GM06990 (cell line): ENCODE data around the gene RAB11FIP4.

Source experiments
- DNase-seq: peaks from one replicate; pipeline ENCODE4 v3.0.0-alpha.2; 2011; ENCODE audit not compliant: insufficient read length; ENCODE audit errors: extremely low read depth
- H3K27me3 ChIP-seq: replicated peaks from 2 replicates; pipeline ENCODE4 v1.6.0; 2011; ENCODE audit warnings: low read length; ENCODE audit not compliant: control insufficient read depth, insufficient read depth
- H3K36me3 ChIP-seq: 2 replicates; pipeline ENCODE4 v1.5.1; 2011; ENCODE audit warnings: low read length; ENCODE audit not compliant: control insufficient read depth, insufficient read depth
- H3K4me3 ChIP-seq: replicated peaks from 2 replicates; pipeline ENCODE4 v1.5.1; 2011; ENCODE audit warnings: low read depth, mild to moderate bottlenecking, control low read depth, low read length
- TF ChIP-seq, protein P1 (sequence below): IDR thresholded peaks from 2 replicates; pipeline ENCODE4 v1.5.1; 2011; ENCODE audit warnings: low read length, control low read depth, mild to moderate bottlenecking, inconsistent platforms; ENCODE audit not compliant: insufficient read depth, poor library complexity, severe bottlenecking

RAB11FIP4 gene

DNA sequence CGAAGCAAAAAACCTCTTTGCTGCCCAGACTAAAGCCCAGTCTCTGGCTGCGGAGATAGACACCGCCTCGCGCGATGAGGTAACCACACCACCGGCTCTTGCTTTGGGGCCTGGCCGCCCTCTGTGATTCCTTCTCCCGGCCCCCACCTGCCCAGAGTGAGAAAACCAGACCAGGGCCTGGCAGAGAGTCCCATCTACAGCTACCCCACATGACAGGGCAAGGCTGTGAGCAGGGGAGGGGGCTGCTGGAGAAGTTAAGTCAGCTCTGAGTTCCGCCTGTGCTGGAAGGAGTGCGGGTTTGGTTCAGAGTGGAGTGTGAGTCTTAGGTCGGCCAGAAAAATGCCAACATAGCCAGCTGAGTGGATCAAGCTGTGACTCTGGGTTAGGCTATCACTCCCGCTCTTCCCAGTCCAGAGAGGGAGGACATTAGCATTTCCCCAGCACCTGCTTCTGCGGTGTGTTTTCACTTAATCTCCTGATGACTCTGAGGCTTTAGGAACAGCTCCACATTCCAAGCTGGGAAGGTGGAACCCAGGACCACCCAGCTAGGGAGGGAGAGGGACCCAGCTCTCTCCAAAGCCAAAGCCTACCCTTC is 139.0 kb downstream of the RAB11FIP4 start:
- Histone ChIP-seq H3K27me3 (no peaks in the 10 kb centered on the region; the same call in 1 of the 2 replicates), H3K36me3 (peaks cover 5% of the 10 kb centered on the region), H3K4me3 (no peak overlapping the region)
- TF ChIP-seq, protein P1, sequence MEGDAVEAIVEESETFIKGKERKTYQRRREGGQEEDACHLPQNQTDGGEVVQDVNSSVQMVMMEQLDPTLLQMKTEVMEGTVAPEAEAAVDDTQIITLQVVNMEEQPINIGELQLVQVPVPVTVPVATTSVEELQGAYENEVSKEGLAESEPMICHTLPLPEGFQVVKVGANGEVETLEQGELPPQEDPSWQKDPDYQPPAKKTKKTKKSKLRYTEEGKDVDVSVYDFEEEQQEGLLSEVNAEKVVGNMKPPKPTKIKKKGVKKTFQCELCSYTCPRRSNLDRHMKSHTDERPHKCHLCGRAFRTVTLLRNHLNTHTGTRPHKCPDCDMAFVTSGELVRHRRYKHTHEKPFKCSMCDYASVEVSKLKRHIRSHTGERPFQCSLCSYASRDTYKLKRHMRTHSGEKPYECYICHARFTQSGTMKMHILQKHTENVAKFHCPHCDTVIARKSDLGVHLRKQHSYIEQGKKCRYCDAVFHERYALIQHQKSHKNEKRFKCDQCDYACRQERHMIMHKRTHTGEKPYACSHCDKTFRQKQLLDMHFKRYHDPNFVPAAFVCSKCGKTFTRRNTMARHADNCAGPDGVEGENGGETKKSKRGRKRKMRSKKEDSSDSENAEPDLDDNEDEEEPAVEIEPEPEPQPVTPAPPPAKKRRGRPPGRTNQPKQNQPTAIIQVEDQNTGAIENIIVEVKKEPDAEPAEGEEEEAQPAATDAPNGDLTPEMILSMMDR, result no peak
- no peak for DNase-seq

GRCh38 chr17:31531336-31531980 is 140.0 kb downstream of the RAB11FIP4 start:
- Histone ChIP-seq H3K4me3 (no peak overlapping the region), H3K27me3 (no peaks in the 10 kb centered on the region; the same call in 1 of the 2 replicates), H3K36me3 (peaks cover 5% of the 10 kb centered on the region)
- TF ChIP-seq, protein P1, result no peak
- no peak for DNase-seq

DNA sequence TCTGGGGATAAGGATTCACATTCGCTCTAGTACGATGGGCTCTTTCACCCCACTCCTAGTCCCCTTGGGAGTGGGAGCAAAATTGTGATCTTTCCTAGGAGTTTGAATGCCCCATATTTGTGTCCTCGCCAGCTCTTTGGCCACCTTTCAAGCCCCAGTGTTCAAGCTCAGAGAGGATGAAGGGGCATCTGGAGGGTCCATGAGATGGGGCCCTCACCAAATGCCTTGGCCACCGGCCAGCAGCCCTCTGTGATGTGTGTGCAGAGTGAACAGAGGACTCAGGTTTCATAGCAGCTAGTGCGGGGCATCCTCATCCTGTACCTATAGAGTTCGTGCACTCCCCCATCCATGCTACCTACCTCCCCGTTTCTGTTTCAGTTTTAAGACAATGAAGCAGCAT is 140.6 kb downstream of the RAB11FIP4 start:
- DNase-seq, result no peak
- no peaks in the 10 kb centered on the region; the same call in 1 of the 2 replicates for H3K27me3 ChIP-seq
- peaks cover 5% of the 10 kb centered on the region for H3K36me3 ChIP-seq
- H3K4me3 ChIP-seq, result no peak overlapping the region
- TF ChIP-seq, protein P1, result no peak

GRCh38 chr17:31532526-31532925 is 141.1 kb downstream of the RAB11FIP4 start:
- TF ChIP-seq, protein P1, result no peak
- Histone ChIP-seq H3K27me3 (no peaks in the 10 kb centered on the region; the same call in 1 of the 2 replicates), H3K36me3 (peaks cover 5% of the 10 kb centered on the region), H3K4me3 (no peak overlapping the region)
- DNase-seq, result no peak

DNA sequence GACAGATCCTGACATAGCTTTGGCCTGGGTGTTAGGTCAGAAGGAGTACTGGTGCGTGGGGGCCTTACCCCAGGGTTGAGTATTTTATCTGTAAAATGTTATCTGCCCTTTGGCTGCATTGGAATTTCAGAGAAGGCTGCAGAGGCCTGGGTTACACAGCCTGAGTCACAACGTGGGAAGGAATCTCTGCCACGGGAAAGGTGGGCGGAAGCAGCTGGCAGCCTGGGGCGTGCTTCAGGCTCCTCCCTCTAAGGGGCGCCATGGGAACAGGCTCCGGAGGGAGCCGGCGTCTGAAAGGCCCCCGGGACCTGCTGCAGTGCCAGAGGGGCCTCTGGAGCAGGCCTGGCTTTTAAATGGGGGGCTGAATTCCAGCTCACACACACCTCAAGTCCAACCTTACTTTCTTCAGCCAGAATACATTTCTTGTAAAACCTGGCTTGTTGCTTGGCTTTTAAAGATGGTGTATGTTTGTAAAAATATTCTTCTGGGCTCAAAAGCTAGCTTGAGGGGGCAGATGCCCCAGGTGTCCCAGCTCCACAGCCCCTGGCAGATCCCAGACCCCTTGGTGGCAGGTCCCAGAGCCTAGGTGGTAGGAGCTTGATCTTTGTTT is 142.2 kb downstream of the RAB11FIP4 start:
- no peaks in the 10 kb centered on the region; the same call in 1 of the 2 replicates for H3K27me3 ChIP-seq
- no peak for DNase-seq
- no peak overlapping the region for H3K4me3 ChIP-seq
- peaks cover 5% of the 10 kb centered on the region for H3K36me3 ChIP-seq
- TF ChIP-seq, protein P1, result peak; percentile 44
